Sigmoid colon (tissue), 7 donors: ENCODE measurements around the gene FMO4. TPM values are rescaled to one million over a fixed set of nuclear protein-coding genes. Genes with fewer than 3 reads are reported as not detected.

ENCODE experiments used
- DNase-seq: peaks from one replicate; pipeline ENCODE4 v3.0.0-alpha.2; 2019
- H3K27ac ChIP-seq, 4 donors: fragments of 200-600 bp; sonication (generic); one replicate each; pipeline ENCODE4 v1.5.1; 2016 to 2019; ENCODE audit warnings: mild to moderate bottlenecking in 1 of 4
- H3K27me3 ChIP-seq, 3 donors: fragments of 200-600 bp; sonication (generic); one replicate each; pipeline ENCODE4 v1.5.1; 2019; ENCODE audit warnings: mild to moderate bottlenecking in 1 of 3
- H3K36me3 ChIP-seq, 4 donors: fragments of 200-600 bp; sonication (generic); one replicate each; pipeline ENCODE4 v1.5.1; 2016 to 2019
- H3K4me1 ChIP-seq, 4 donors: fragments of 200-600 bp; sonication (generic); one replicate each; pipeline ENCODE4 v1.5.1; 2017 to 2019
- H3K4me3 ChIP-seq, 4 donors: fragments of 200-600 bp; sonication (generic); one replicate each; pipeline ENCODE4 v1.5.1; 2017 to 2019; ENCODE audit warnings: mild to moderate bottlenecking in 2 of 4, moderate library complexity in 1 of 4
- H3K9me3 ChIP-seq, 4 donors: fragments of 200-600 bp in 3 of 4; sonication (generic) in 3 of 4; one replicate each; pipeline versions ENCODE4 v1.5.1 to v1.6.1; 2013 to 2019
- CTCF ChIP-seq, 4 experiments: fragments of 450-650 bp in 3 of 4; fragments of 200-600 bp in 1 of 4; IDR thresholded peaks; one replicate each; pipeline ENCODE4 v1.5.1; 2016 to 2019; ENCODE audit warnings: antibody characterized with exemption in 4 of 4, mild to moderate bottlenecking in 3 of 4, moderate library complexity in 2 of 4
- EP300 ChIP-seq, 4 donors: sonication (generic); formaldehyde crosslinking; IDR thresholded peaks; one replicate each; pipeline ENCODE4 v1.6.1; 2017; ENCODE audit warnings: antibody characterized with exemption in 4 of 4
- POLR2A ChIP-seq, 2 donors: fragments of 450-650 bp; IDR thresholded peaks; one replicate each; pipeline ENCODE4 v1.6.1; 2016; ENCODE audit warnings: antibody characterized with exemption in 2 of 2, mild to moderate bottlenecking in 2 of 2, moderate library complexity in 2 of 2
- POLR2AphosphoS5 ChIP-seq, 4 donors: sonication (generic); formaldehyde crosslinking; IDR thresholded peaks; one replicate each; pipeline ENCODE4 v1.6.1; 2017; ENCODE audit warnings: antibody characterized with exemption in 4 of 4
- WGBS, 2 donors: extraction: QIAGEN DNeasy Blood & Tissue Kit; methylation state at CpG; one replicate each; pipeline ENCODE4 v1.1.7; 2013; 5-methylcytosine and 5-hydroxymethylcytosine counted together
- intact Hi-C: fragments of 100-400 bp; cut with DNase I; formaldehyde crosslinking; loops from one replicate; pipeline ENCODE4 v1.15.1; 2023
- polyA plus RNA-seq, 3 donors: library from polyadenylated mRNA; stranded (reverse); fragments of 200-250 nt; gene quantifications; one replicate each; pipeline ENCODE4 v1.2.3, GENCODE V29; 2013
- total RNA-seq, 4 donors: library from RNA; depleted of rRNA; stranded (reverse); fragments of >200 nt; gene quantifications; one replicate each; pipeline ENCODE4 v1.1.0, GENCODE V29; 2016
- donor health status: healthy with polysubstance abuse.
- donor health status: Bipolar disorder and iron deficiency.
- donor health status: healthy.

FMO4 gene
- total and polyA plus RNA-seq, 7 donors, result 2.0 to 13.9 (median 4.3) TPM

- WGBS, 2 donors, result 73 to 89% methylated on average over 2 of the region's 2 CpGs
- no peak for DNase-seq
- Histone ChIP-seq H3K27ac (no peak overlapping the region), H3K4me1 (no peaks in the 10 kb centered on the region), H3K9me3 (no peaks in the 10 kb centered on the region), H3K36me3 (no peaks in the 10 kb centered on the region), H3K4me3 (no peak overlapping the region), H3K27me3 (no peaks in the 10 kb centered on the region)
- no peak for TF ChIP-seq POLR2A (IDR thresholded peaks at IDR 0.05)
- TF ChIP-seq CTCF (IDR thresholded peaks at IDR 0.05), result no peak
- no peak for TF ChIP-seq POLR2AphosphoS5 (IDR thresholded peaks at IDR 0.05)
- no peak for TF ChIP-seq EP300 (IDR thresholded peaks at IDR 0.05)
- intact Hi-C loops, result no loop called here
These were observed 36.4 kb upstream of the FMO4 start for GRCh38 chr1:171277534-171277933.

GRCh38 chr1:171279234-171279633, 34.7 kb upstream of the FMO4 start:
- 73 to 88% methylated on average over 2 of the region's 2 CpGs for WGBS, 2 donors

GRCh38 chr1:171279678-171280077, 34.3 kb upstream of the FMO4 start:
- Histone ChIP-seq H3K4me1 (no peaks in the 10 kb centered on the region), H3K36me3 (no peaks in the 10 kb centered on the region), H3K9me3 (no peaks in the 10 kb centered on the region), H3K27me3 (no peaks in the 10 kb centered on the region), H3K4me3 (no peak overlapping the region), H3K27ac (no peak overlapping the region)
- 54 to 74% methylated on average over 3 of the region's 3 CpGs for WGBS, 2 donors
- DNase-seq, result no peak
- no peak for TF ChIP-seq POLR2AphosphoS5 (IDR thresholded peaks at IDR 0.05)
- no peak for TF ChIP-seq CTCF (IDR thresholded peaks at IDR 0.05)
- no peak for TF ChIP-seq POLR2A (IDR thresholded peaks at IDR 0.05)
- TF ChIP-seq EP300 (IDR thresholded peaks at IDR 0.05), result no peak
- intact Hi-C loops, result no loop called here

More at GRCh38 chr1:171279234-171279633, 34.7 kb upstream of the FMO4 start:
- Histone ChIP-seq H3K27ac (no peak overlapping the region), H3K9me3 (no peaks in the 10 kb centered on the region), H3K4me3 (no peak overlapping the region), H3K27me3 (no peaks in the 10 kb centered on the region), H3K36me3 (no peaks in the 10 kb centered on the region), H3K4me1 (no peaks in the 10 kb centered on the region)
- TF ChIP-seq EP300 (IDR thresholded peaks at IDR 0.05) (no peak), POLR2A (IDR thresholded peaks at IDR 0.05) (no peak), POLR2AphosphoS5 (IDR thresholded peaks at IDR 0.05) (no peak), CTCF (IDR thresholded peaks at IDR 0.05) (no peak)
- intact Hi-C loops, result no loop called here
- no peak for DNase-seq

- Histone ChIP-seq H3K36me3 (no peaks in the 10 kb centered on the region), H3K27me3 (no peaks in the 10 kb centered on the region), H3K9me3 (no peaks in the 10 kb centered on the region), H3K4me1 (no peaks in the 10 kb centered on the region), H3K27ac (no peak overlapping the region), H3K4me3 (no peak overlapping the region)
- 86 to 93% methylated on average over 7 of the region's 7 CpGs for WGBS, 2 donors
- intact Hi-C loops, result no loop called here
- TF ChIP-seq CTCF (IDR thresholded peaks at IDR 0.05) (no peak), POLR2A (IDR thresholded peaks at IDR 0.05) (no peak), EP300 (IDR thresholded peaks at IDR 0.05) (no peak), POLR2AphosphoS5 (IDR thresholded peaks at IDR 0.05) (no peak)
- no peak for DNase-seq
These were observed 33.4 kb upstream of the FMO4 start for GRCh38 chr1:171280599-171280998.

GRCh38 chr1:171286032-171286705, 27.8 kb upstream of the FMO4 start:
- Histone ChIP-seq H3K4me1 (no peaks in the 10 kb centered on the region), H3K9me3 (no peaks in the 10 kb centered on the region), H3K36me3 (no peaks in the 10 kb centered on the region), H3K4me3 (no peak overlapping the region), H3K27me3 (no peaks in the 10 kb centered on the region), H3K27ac (no peak overlapping the region)
- WGBS, 2 donors, result 45 to 64% methylated on average over 4 of the region's 4 CpGs
- intact Hi-C loops, result no loop called here
- DNase-seq, result no peak
- no peak for TF ChIP-seq POLR2A (IDR thresholded peaks at IDR 0.05)
